Osteoblast (primary cell): Measurements from ENCODE around the gene COG6. TPM values are rescaled to one million over a fixed set of nuclear protein-coding genes. Genes with fewer than 3 reads are reported as not detected.
A peak's percentile ranks its signal among the peaks of the same experiment; 100 is the strongest.

Experiments used
- DNase-seq: peaks from one replicate; pipeline ENCODE4 v3.0.0; 2011; ENCODE audit warnings: low spot score, mixed read lengths; ENCODE audit not compliant: insufficient read length; ENCODE audit errors: missing footprints
- H2AFZ ChIP-seq: 2 replicates; pipeline ENCODE4 v1.6.0; 2011; ENCODE audit warnings: mild to moderate bottlenecking, low read length
- H3K27ac ChIP-seq: 2 replicates; pipeline ENCODE4 v1.5.1; 2011; ENCODE audit warnings: mild to moderate bottlenecking, low read depth, low read length, moderate library complexity
- H3K27me3 ChIP-seq: 2 replicates; pipeline ENCODE4 v1.6.0; 2012; ENCODE audit warnings: mild to moderate bottlenecking, control low read depth, inconsistent platforms, low read length, moderate library complexity; ENCODE audit not compliant: insufficient read depth
- H3K36me3 ChIP-seq: 2 replicates; pipeline ENCODE4 v1.5.1; 2011; ENCODE audit warnings: mild to moderate bottlenecking, low read length, control low read depth, moderate library complexity; ENCODE audit not compliant: insufficient read depth
- H3K4me1 ChIP-seq: 2 replicates; pipeline ENCODE4 v1.5.1; 2011; ENCODE audit warnings: mild to moderate bottlenecking, low read length, control low read depth, moderate library complexity; ENCODE audit not compliant: insufficient read depth
- H3K4me2 ChIP-seq: 2 replicates; pipeline ENCODE4 v1.6.0; 2011; ENCODE audit warnings: mild to moderate bottlenecking, low read length; ENCODE audit not compliant: insufficient read depth
- H3K4me3 ChIP-seq: fragments of 200-600 bp; sonication (generic); 3 replicates; pipeline ENCODE4 v1.5.1; 2012; ENCODE audit warnings: mild to moderate bottlenecking, low read length, inconsistent platforms; ENCODE audit not compliant: insufficient read depth
- H3K79me2 ChIP-seq: 2 replicates; pipeline ENCODE4 v1.6.0; 2012; ENCODE audit warnings: mild to moderate bottlenecking, low read length, control low read depth, inconsistent platforms; ENCODE audit not compliant: insufficient read depth
- H3K9me3 ChIP-seq: 2 replicates; pipeline ENCODE4 v1.5.1; 2011; ENCODE audit warnings: low read depth, low read length, control low read depth
- H4K20me1 ChIP-seq: 2 replicates; pipeline ENCODE4 v1.6.0; 2012; ENCODE audit warnings: mild to moderate bottlenecking, low read length, control low read depth; ENCODE audit not compliant: insufficient read depth
- total RNA-seq: library from RNA; depleted of rRNA; stranded (reverse); fragments of >200 nt; gene quantifications from 2 replicates; pipeline ENCODE4 v1.2.3, GENCODE V29; 2012
- TF ChIP-seq, protein P1 (sequence below): IDR thresholded peaks from 2 replicates; pipeline ENCODE4 v1.5.1; 2011; ENCODE audit warnings: mild to moderate bottlenecking, low read depth, low read length, moderate library complexity; ENCODE audit errors: extremely low read depth

Gene COG6
- total RNA-seq, 1 donor = 36.2 TPM

DNA sequence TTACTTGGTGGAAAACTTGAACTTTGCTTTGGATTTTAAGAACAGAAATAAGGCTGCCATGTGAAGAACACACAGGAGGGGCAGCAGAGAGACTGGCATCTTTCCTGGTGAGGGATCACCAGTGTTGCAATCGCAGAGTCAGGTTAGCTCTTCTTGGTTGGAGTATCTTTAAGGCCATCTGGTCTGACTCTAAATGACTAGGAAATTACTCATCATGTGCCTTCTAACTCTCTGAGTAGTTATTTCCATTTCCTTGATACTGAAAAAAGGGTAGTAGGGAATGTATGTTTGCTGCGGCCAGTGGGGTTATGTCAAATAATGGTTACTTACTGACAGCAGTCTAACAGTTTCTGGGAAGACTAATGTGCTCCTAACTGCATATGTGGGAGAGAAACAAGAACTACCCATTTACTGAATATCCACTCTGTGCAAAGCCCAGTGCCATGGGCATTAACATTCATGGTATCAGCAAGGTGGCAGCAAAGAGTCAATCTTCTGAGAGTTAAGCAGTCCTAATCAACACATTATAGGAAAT, 122.1 kb downstream of the COG6 start:
- Histone ChIP-seq H3K4me3 (no peak overlapping the region), H3K27me3 (no peaks in the 10 kb centered on the region), H3K9me3 (no peaks in the 10 kb centered on the region), H3K4me2 (peak overlapping the region; percentile 69), H3K36me3 (no peaks in the 10 kb centered on the region), H2AFZ (no peak overlapping the region), H4K20me1 (no peaks in the 10 kb centered on the region), H3K79me2 (no peaks in the 10 kb centered on the region), H3K27ac (peak overlapping the region; percentile 88), H3K4me1 (peaks cover 49% of the 10 kb centered on the region)
- peak; percentile 69 for DNase-seq
- TF ChIP-seq, protein P1, sequence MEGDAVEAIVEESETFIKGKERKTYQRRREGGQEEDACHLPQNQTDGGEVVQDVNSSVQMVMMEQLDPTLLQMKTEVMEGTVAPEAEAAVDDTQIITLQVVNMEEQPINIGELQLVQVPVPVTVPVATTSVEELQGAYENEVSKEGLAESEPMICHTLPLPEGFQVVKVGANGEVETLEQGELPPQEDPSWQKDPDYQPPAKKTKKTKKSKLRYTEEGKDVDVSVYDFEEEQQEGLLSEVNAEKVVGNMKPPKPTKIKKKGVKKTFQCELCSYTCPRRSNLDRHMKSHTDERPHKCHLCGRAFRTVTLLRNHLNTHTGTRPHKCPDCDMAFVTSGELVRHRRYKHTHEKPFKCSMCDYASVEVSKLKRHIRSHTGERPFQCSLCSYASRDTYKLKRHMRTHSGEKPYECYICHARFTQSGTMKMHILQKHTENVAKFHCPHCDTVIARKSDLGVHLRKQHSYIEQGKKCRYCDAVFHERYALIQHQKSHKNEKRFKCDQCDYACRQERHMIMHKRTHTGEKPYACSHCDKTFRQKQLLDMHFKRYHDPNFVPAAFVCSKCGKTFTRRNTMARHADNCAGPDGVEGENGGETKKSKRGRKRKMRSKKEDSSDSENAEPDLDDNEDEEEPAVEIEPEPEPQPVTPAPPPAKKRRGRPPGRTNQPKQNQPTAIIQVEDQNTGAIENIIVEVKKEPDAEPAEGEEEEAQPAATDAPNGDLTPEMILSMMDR = peak; percentile 55

DNA sequence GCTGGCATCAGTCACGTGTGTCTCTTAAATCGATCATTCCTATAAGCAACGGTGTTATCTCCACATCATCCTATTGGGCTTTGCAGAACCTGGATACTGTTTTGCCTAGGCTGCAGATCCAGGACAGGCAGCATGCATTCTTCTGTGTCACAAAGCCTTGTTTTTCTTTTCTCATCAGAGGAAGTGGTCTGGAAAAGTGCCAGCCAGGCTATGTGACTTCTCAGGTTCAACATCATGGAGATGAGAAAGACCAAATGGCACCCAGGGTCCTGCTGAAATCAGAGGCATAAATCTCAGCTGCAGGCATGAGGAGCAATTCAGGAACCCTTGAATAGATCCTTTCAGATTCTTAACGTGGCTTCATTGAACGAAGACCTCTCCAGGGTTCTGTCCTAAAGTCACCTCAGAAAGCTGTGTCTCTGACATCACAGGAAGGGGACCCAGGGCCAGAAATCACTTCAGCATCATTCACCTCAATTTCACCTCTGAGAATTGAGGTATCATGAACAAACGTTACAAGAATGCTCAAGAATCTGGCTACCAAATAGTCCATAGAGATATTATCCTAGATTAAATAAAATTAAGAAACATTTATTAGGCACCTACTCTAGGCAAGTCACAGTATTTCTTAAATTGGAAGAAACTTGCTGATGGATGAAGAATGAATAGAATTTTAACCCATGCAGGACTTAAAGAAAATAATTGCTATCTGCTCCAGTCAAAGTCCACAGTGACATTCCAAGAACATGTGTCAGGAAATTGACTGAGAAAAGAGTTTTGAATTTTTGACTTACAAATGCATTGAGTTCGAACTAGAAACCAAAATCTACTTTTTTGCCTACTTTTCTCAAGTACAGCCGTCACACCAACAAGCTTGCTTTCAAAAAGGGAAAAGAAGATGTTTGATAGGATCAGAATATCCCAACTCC, 124.1 kb downstream of the COG6 start:
- Histone ChIP-seq H3K4me1 (peaks cover 38% of the 10 kb centered on the region), H3K36me3 (no peaks in the 10 kb centered on the region), H3K9me3 (no peaks in the 10 kb centered on the region), H4K20me1 (no peaks in the 10 kb centered on the region), H3K4me2 (peak overlapping the region; percentile 4), H3K4me3 (no peak overlapping the region), H2AFZ (no peak overlapping the region), H3K27ac (no peak overlapping the region), H3K27me3 (no peaks in the 10 kb centered on the region), H3K79me2 (no peaks in the 10 kb centered on the region)
- DNase-seq = no peak
- TF ChIP-seq, protein P1 = no peak

DNA sequence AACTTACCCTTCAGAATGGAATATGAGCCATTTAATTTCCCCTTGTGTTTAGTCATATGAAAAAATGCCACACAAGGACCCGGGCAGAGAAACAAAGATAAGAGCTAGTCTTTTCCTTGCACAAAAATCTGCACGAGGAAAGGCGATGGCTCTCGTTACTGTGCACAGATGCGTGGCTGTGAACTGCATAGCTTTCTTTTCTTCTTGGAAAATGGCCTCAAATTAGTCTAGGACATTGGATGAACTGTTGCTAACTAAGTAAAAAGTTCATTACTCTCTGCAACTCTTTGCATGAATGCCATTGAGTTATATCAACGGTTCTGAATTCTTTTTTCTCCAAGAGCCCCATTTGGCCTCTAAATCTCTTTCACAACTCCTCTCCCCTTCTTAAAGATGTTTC, 125.2 kb downstream of the COG6 start:
- no peak overlapping the region for H3K4me3 ChIP-seq
- DNase-seq = no peak

More for the DNA sequence above, 125.2 kb downstream of the COG6 start:
- no peaks in the 10 kb centered on the region for H3K79me2 ChIP-seq
- H3K36me3 ChIP-seq = no peaks in the 10 kb centered on the region
- no peak overlapping the region for H2AFZ ChIP-seq
- H4K20me1 ChIP-seq = no peaks in the 10 kb centered on the region
- TF ChIP-seq, protein P1 = no peak
- H3K4me2 ChIP-seq = no peak overlapping the region
- H3K27me3 ChIP-seq = no peaks in the 10 kb centered on the region
- peaks cover 38% of the 10 kb centered on the region for H3K4me1 ChIP-seq
- no peak overlapping the region for H3K27ac ChIP-seq
- H3K9me3 ChIP-seq = no peaks in the 10 kb centered on the region
